Heart right ventricle (tissue), 16 donors: ENCODE measurements around the gene CIPC. TPM values are rescaled to one million over a fixed set of nuclear protein-coding genes. Genes with fewer than 3 reads are reported as not detected.

Experiments used
- ATAC-seq, 8 donors: fragments of 200-7000 bp; cut with Tn5 transposase; one replicate each; pipeline ENCODE4 v1.9.1; 2020; ENCODE audit warnings: mild to moderate bottlenecking in 8 of 8, moderate library complexity in 8 of 8, moderate number of reproducible peaks in 1 of 8
- DNase-seq, 2 donors: peaks; one replicate each; pipeline ENCODE4 v3.0.0-alpha.2; 2020
- H3K27ac ChIP-seq, 10 donors: fragments of 200-600 bp; sonication (generic) in 2 of 10; one replicate each; pipeline versions ENCODE4 v1.5.0 to v1.8.0; 2020 to 2022; ENCODE audit warnings: mild to moderate bottlenecking in 3 of 10
- H3K27me3 ChIP-seq, 7 donors: fragments of 200-600 bp; one replicate each; pipeline ENCODE4 v1.8.0; 2021 to 2022; ENCODE audit warnings: mild to moderate bottlenecking in 2 of 7
- H3K36me3 ChIP-seq, 9 donors: fragments of 200-600 bp; sonication (generic) in 1 of 9; one replicate each; pipeline versions ENCODE4 v1.5.0 to v1.8.0; 2020 to 2022; ENCODE audit warnings: mild to moderate bottlenecking in 2 of 9
- H3K4me1 ChIP-seq, 9 donors: fragments of 200-600 bp; sonication (generic) in 1 of 9; one replicate each; pipeline versions ENCODE4 v1.5.0 to v1.8.0; 2020 to 2022; ENCODE audit warnings: mild to moderate bottlenecking in 4 of 9
- H3K4me3 ChIP-seq, 10 donors: fragments of 200-600 bp; sonication (generic) in 2 of 10; one replicate each; pipeline versions ENCODE4 v1.5.0 to v1.8.0; 2020 to 2022; ENCODE audit warnings: mild to moderate bottlenecking in 7 of 10, moderate library complexity in 2 of 10
- H3K9me3 ChIP-seq, 11 donors: fragments of 200-600 bp in 10 of 11; sonication (generic) in 2 of 11; one replicate each; pipeline versions ENCODE4 v1.5.0 to v1.8.0; 2013 to 2022; ENCODE audit warnings: mild to moderate bottlenecking in 2 of 11, control low read depth in 1 of 11, moderate library complexity in 1 of 11
- CTCF ChIP-seq, 9 donors: fragments of 200-600 bp; sonication (generic) in 2 of 9; IDR thresholded peaks; one replicate each; pipeline versions ENCODE4 v1.5.0 to v1.8.0; 2021 to 2022; ENCODE audit warnings: antibody characterized with exemption in 9 of 9, mild to moderate bottlenecking in 5 of 9, moderate library complexity in 1 of 9
- WGBS, 2 donors: extraction: QIAGEN DNeasy Blood & Tissue Kit; methylation state at CpG; one replicate each; pipeline ENCODE4 v1.1.7; 2013; ENCODE audit warnings: inconsistent platforms in 1 of 2; 5-methylcytosine and 5-hydroxymethylcytosine counted together
- intact Hi-C, 10 donors: fragments of 100-400 bp; cut with DNase I; formaldehyde crosslinking; loops; one replicate each; pipeline versions ENCODE4 v1.11.1 to v1.14.2; 2022
- polyA plus RNA-seq, 2 donors: library from polyadenylated mRNA; stranded (reverse); fragments of 200-250 nt; gene quantifications; one replicate each; pipeline ENCODE4 v1.2.3, GENCODE V29; 2013
- total RNA-seq, 10 donors: library from RNA; stranded (reverse); fragmentation: NEBNext Ultra II Directional in 3 of 10; extraction: Animal tissue kit (Norgen Biotek cat#: 25700) in 3 of 10; gene quantifications; one replicate each; pipeline versions ENCODE4 v1.2.1 to v1.2.4, GENCODE V29; 2021 to 2023
- donor health status: Arrhythmogenic right ventricular cardiomyopathy.
- donor health status: ischemic (EF 13 %, LVEDD 7.1; RV severe dilation, severe dysfunction).
- donor health status: healthy with polysubstance abuse.
- donor health status: DM: no; HTN: yes; CAD: no.
- donor health status: DM: no; HTN: no; CAD: no.
- donor health status: ischemic (EF 25% LVEDD 6.9; RV normal size, moderate dysfunction).
- donor health status: ischemic (EF 25% LVEDD 5.7; RV mildly dilated, moderate dysfunction).
- donor health status: healthy.
- donor health status: DM: yes; HTN: yes; CAD: no.
- donor health status: Ischemic cardiomyopathy.
- donor health status: ischemic (EF 35%, LVEDD 5.7; RV mildly dilated, moderate dysfunction).
- donor health status: nonischemic (EF 11% LVEDD 7.7; RV severe dilation, severe dysfunction).
- donor health status: DM: yes; HTN: yes; CAD: no.
- donor health status: PGD.
- donor health status: ischemic (EF 29% LVEDD 5.4; RV normal size, mild dysfunction).
- donor health status: nonischemic (EF 23%, LVEDD 6.1; RV moderate dilation, normal function).

The CIPC gene
- total and polyA plus RNA-seq, 12 donors = 9.4 to 93.8 (median 62.5) TPM

GRCh38 chr14:77139022-77139421 lies 41.0 kb downstream of the CIPC start:
- intact Hi-C loops = no loop called here
- H3K27ac ChIP-seq = no peak overlapping the region

GRCh38 chr14:77139540-77140358 lies 41.7 kb downstream of the CIPC start:
- Histone ChIP-seq H3K27me3 (peaks cover 25 to 100% (median 92%) of the 10 kb centered on the region in 7 donors), H3K36me3 (no peaks in the 10 kb centered on the region), H3K27ac (no peak overlapping the region), H3K9me3 (no peaks in the 10 kb centered on the region), H3K4me1 (peaks cover 7 to 29% (median 26%) of the 10 kb centered on the region in 9 donors), H3K4me3 (peak overlapping the region in 1 of 10 donors; percentile 4)
- TF ChIP-seq CTCF (IDR thresholded peaks at IDR 0.05) = peak in 7 of 9 donors; percentile 28 to 55 (median 46)
- DNase-seq (no peak), ATAC-seq (peak in 3 of 8 donors; percentile 29 to 40 (median 32))
- intact Hi-C loops = loop anchor here in 1 of 10 donors (5.0 kb wide), 1 partner anchor 173 kb away; no protein-coding TSS in a partner anchor
- WGBS, 2 donors = 1 to 2% methylated on average over 52 of the region's 52 CpGs

More at GRCh38 chr14:77139022-77139421, 41.0 kb downstream of the CIPC start:
- no peak for DNase-seq
- no peak for TF ChIP-seq CTCF (IDR thresholded peaks at IDR 0.05)
- peaks cover 25 to 100% (median 92%) of the 10 kb centered on the region in 7 donors for H3K27me3 ChIP-seq
- no peak for ATAC-seq
- no peaks in the 10 kb centered on the region for H3K9me3 ChIP-seq
- 78 to 80% methylated on average over 15 of the region's 15 CpGs for WGBS, 2 donors
- H3K36me3 ChIP-seq = no peaks in the 10 kb centered on the region
- H3K4me1 ChIP-seq = peaks cover 7 to 29% (median 26%) of the 10 kb centered on the region in 9 donors
- H3K4me3 ChIP-seq = no peak overlapping the region

- H3K4me3 ChIP-seq = peak overlapping the region in 9 of 10 donors; percentile 34 to 53 (median 44)
- H3K27me3 ChIP-seq = peaks cover 25 to 100% (median 95%) of the 10 kb centered on the region in 7 donors
- TF ChIP-seq CTCF (IDR thresholded peaks at IDR 0.05) = no peak
- DNase-seq (no peak), ATAC-seq (peak in 2 of 8 donors; percentile 14 to 21)
- H3K36me3 ChIP-seq = no peaks in the 10 kb centered on the region
- intact Hi-C loops = loop anchor here in 1 of 10 donors (5.0 kb wide), 1 partner anchor 172 kb away; no protein-coding TSS in a partner anchor
- 1% methylated on average over 66 to 67 of the region's 67 CpGs for WGBS, 2 donors
- no peaks in the 10 kb centered on the region for H3K9me3 ChIP-seq
- H3K4me1 ChIP-seq = peaks cover 7 to 29% (median 26%) of the 10 kb centered on the region in 9 donors
- no peak overlapping the region for H3K27ac ChIP-seq
Measured at GRCh38 chr14:77140359-77141213, 42.5 kb downstream of the CIPC start.
